ENCODE results near the gene DGUOK.
A peak's percentile ranks its signal among the peaks of the same experiment; 100 is the strongest.

DGUOK gene

DNA sequence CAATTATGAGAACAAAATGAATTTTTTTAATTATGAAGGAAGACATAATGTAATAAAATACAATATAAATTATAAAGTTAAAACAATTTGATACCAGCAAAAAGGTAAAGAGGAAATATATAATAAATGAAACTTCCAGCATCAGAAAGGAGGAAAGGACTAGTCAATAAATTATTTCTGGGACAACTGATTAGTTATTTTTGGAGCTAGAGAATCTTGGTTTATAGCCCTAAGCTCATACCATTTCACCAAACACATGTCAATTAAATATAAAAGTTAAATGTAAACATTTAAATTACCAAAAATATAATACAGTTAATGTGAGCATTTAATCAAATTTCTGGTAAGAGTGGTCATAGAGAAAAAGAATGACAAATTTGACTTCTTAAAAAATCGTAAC, 21.7 kb upstream of the DGUOK start:
- peaks cover 24% of the 10 kb centered on the region for H3K36me3 ChIP-seq (ENCODE audit: control insufficient read depth, insufficient read depth, low read length)
- H3K9ac ChIP-seq (ENCODE audit: low read length): no peak overlapping the region
- H3K4me1 ChIP-seq (ENCODE audit: control insufficient read depth, insufficient read depth, low read length): peaks cover 23% of the 10 kb centered on the region
- H3K27ac ChIP-seq (ENCODE audit: low read depth, low read length): no peak overlapping the region
- H3K27me3 ChIP-seq (ENCODE audit: control insufficient read depth, insufficient read depth, low read length): no peaks in the 10 kb centered on the region
- H3K4me3 ChIP-seq (ENCODE audit: low read length): no peak overlapping the region

DNA sequence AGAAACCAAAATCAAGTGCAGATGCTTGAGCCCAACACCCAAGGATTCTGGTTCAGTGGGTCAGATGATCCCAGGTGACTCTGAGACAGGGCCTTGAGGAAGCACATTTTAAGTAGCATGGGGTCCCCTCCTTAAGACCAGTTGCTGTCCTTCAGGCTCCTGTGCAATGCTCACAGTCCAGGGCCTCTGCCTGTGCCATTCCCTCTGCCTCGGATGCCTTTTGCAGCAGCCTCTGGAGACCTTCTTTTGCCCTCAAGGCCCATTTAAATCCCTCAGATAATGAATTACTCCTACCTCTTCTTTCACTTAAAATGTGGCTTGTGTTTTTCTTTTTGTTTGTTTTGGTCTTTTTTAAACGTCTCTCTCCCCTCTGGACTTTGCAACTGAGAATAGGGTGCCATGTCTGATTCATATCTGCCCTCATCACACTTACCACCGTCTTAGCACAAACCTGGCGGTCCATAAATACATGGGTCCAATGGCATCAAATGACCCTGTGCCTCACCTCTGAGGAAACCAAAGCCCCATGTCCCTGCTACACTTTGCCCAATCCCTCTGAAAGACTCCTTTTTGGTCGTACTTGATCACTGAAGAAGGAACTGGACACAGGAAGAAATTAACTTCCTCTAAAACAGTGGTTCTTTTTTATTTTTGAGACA, 19.7 kb upstream of the DGUOK start:
- peaks cover 23% of the 10 kb centered on the region for H3K36me3 ChIP-seq (ENCODE audit: control insufficient read depth, insufficient read depth, low read length)
- no peaks in the 10 kb centered on the region for H3K27me3 ChIP-seq (ENCODE audit: control insufficient read depth, insufficient read depth, low read length)
- H3K9ac ChIP-seq (ENCODE audit: low read length): no peak overlapping the region
- peaks cover 14% of the 10 kb centered on the region for H3K4me1 ChIP-seq (ENCODE audit: control insufficient read depth, insufficient read depth, low read length)
- H3K27ac ChIP-seq (ENCODE audit: low read depth, low read length): peak overlapping the region; percentile 62
- no peak overlapping the region for H3K4me3 ChIP-seq (ENCODE audit: low read length)

GRCh38 chr2:73907840-73908452, 18.7 kb upstream of the DGUOK start:
- no peak overlapping the region for H3K4me3 ChIP-seq (ENCODE audit: low read length)
- peak overlapping the region; percentile 62 for H3K27ac ChIP-seq (ENCODE audit: low read depth, low read length)
- peaks cover 8% of the 10 kb centered on the region for H3K4me1 ChIP-seq (ENCODE audit: control insufficient read depth, insufficient read depth, low read length)
- H3K36me3 ChIP-seq (ENCODE audit: control insufficient read depth, insufficient read depth, low read length): peaks cover 18% of the 10 kb centered on the region
- H3K9ac ChIP-seq (ENCODE audit: low read length): no peak overlapping the region
- no peaks in the 10 kb centered on the region for H3K27me3 ChIP-seq (ENCODE audit: control insufficient read depth, insufficient read depth, low read length)

GRCh38 chr2:73908689-73909652, 17.7 kb upstream of the DGUOK start:
- peak overlapping the region; percentile 62 for H3K27ac ChIP-seq (ENCODE audit: low read depth, low read length)
- H3K36me3 ChIP-seq (ENCODE audit: control insufficient read depth, insufficient read depth, low read length): peaks cover 26% of the 10 kb centered on the region
- no peak overlapping the region for H3K9ac ChIP-seq (ENCODE audit: low read length)
- peaks cover 8% of the 10 kb centered on the region for H3K4me1 ChIP-seq (ENCODE audit: control insufficient read depth, insufficient read depth, low read length)
- no peak overlapping the region for H3K4me3 ChIP-seq (ENCODE audit: low read length)
- no peaks in the 10 kb centered on the region for H3K27me3 ChIP-seq (ENCODE audit: control insufficient read depth, insufficient read depth, low read length)

DNA sequence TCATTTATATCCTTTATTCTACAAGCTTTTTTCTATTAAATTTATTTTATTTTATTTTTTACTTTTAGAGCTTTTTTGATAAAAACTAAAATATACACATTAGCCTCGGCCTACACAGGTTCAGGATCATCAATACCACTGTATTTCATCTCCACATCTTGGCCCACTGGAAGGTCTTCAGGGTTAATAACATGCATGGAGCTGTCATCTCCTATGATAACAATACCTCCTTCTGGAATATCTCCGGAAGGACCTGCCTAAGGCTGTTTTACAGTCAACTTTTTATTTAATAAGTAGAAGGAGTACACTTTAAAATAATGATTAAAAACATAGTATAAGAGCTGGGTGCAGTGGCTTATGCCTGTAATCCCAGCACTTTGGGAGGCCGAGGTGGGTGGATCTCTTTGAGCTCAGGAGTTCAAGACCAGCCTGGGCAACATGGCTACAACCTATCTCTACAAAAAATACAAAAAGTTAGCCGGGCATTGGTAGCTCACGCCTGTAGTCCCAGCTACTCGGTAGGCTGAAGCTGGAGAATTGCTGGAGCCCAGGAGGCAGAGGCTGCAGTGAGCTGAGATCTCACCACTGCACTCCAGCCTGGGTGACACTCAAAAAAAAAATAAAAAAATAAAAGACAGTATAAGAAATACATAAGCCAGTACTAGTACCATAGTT, 15.7 kb upstream of the DGUOK start:
- peak overlapping the region; percentile 61 for H3K27ac ChIP-seq (ENCODE audit: low read depth, low read length)
- peaks cover 8% of the 10 kb centered on the region for H3K4me1 ChIP-seq (ENCODE audit: control insufficient read depth, insufficient read depth, low read length)
- H3K9ac ChIP-seq (ENCODE audit: low read length): no peak overlapping the region
- no peaks in the 10 kb centered on the region for H3K27me3 ChIP-seq (ENCODE audit: control insufficient read depth, insufficient read depth, low read length)
- H3K4me3 ChIP-seq (ENCODE audit: low read length): no peak overlapping the region
- peaks cover 31% of the 10 kb centered on the region for H3K36me3 ChIP-seq (ENCODE audit: control insufficient read depth, insufficient read depth, low read length)

- no peak overlapping the region for H3K9ac ChIP-seq (ENCODE audit: low read length)
- H3K4me3 ChIP-seq (ENCODE audit: low read length): no peak overlapping the region
- peaks cover 8% of the 10 kb centered on the region for H3K4me1 ChIP-seq (ENCODE audit: control insufficient read depth, insufficient read depth, low read length)
- peak overlapping the region; percentile 61 for H3K27ac ChIP-seq (ENCODE audit: low read depth, low read length)
- no peaks in the 10 kb centered on the region for H3K27me3 ChIP-seq (ENCODE audit: control insufficient read depth, insufficient read depth, low read length)
- H3K36me3 ChIP-seq (ENCODE audit: control insufficient read depth, insufficient read depth, low read length): peaks cover 36% of the 10 kb centered on the region
Observed at GRCh38 chr2:73911548-73912208, 15.0 kb upstream of the DGUOK start.

DNA sequence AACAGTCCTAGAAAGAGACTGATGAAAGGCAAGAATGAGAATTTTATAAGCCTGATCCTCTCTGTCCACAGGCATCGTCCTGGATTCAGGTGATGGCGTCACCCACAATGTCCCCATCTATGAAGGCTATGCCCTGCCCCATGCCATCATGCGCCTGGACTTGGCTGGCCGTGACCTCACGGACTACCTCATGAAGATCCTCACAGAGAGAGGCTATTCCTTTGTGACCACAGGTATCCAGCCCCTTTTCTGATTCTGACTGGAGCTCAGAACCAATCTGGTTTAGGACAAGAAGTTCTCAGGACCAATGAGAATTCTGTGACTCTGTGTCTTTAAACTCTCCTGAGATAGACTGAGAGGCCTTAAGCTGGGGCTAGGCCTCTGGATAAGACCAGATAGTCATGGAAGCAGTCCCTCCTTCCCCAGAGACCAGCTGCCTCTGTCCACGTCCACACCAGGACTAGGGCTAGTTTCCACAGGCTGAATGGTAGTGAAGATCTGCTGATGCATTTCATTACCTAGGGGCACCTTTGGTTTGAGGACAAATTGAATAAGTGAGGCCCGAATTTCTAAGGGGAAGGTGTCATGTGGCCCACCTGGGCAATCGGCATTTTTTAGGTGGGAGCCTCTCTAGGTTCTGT, 13.1 kb upstream of the DGUOK start:
- peaks cover 40% of the 10 kb centered on the region for H3K36me3 ChIP-seq (ENCODE audit: control insufficient read depth, insufficient read depth, low read length)
- H3K4me3 ChIP-seq (ENCODE audit: low read length): no peak overlapping the region
- peak overlapping the region; percentile 76 for H3K27ac ChIP-seq (ENCODE audit: low read depth, low read length)
- no peak overlapping the region for H3K9ac ChIP-seq (ENCODE audit: low read length)
- no peaks in the 10 kb centered on the region for H3K27me3 ChIP-seq (ENCODE audit: control insufficient read depth, insufficient read depth, low read length)
- peaks cover 3% of the 10 kb centered on the region for H3K4me1 ChIP-seq (ENCODE audit: control insufficient read depth, insufficient read depth, low read length)

GRCh38 chr2:73914667-73915066, 12.0 kb upstream of the DGUOK start:
- no peaks in the 10 kb centered on the region for H3K4me1 ChIP-seq (ENCODE audit: control insufficient read depth, insufficient read depth, low read length)
- no peak overlapping the region for H3K9ac ChIP-seq (ENCODE audit: low read length)
- peaks cover 31% of the 10 kb centered on the region for H3K36me3 ChIP-seq (ENCODE audit: control insufficient read depth, insufficient read depth, low read length)
- H3K27me3 ChIP-seq (ENCODE audit: control insufficient read depth, insufficient read depth, low read length): no peaks in the 10 kb centered on the region
- H3K4me3 ChIP-seq (ENCODE audit: low read length): no peak overlapping the region
- peak overlapping the region; percentile 76 for H3K27ac ChIP-seq (ENCODE audit: low read depth, low read length)

GRCh38 chr2:73915437-73915993, 11.2 kb upstream of the DGUOK start:
- Histone ChIP-seq H3K4me1 (ENCODE audit: control insufficient read depth, insufficient read depth, low read length) (no peaks in the 10 kb centered on the region), H3K4me3 (ENCODE audit: low read length) (no peak overlapping the region), H3K27me3 (ENCODE audit: control insufficient read depth, insufficient read depth, low read length) (no peaks in the 10 kb centered on the region), H3K36me3 (ENCODE audit: control insufficient read depth, insufficient read depth, low read length) (peaks cover 31% of the 10 kb centered on the region), H3K27ac (ENCODE audit: low read depth, low read length) (peak overlapping the region; percentile 60), H3K9ac (ENCODE audit: low read length) (no peak overlapping the region)

DNA sequence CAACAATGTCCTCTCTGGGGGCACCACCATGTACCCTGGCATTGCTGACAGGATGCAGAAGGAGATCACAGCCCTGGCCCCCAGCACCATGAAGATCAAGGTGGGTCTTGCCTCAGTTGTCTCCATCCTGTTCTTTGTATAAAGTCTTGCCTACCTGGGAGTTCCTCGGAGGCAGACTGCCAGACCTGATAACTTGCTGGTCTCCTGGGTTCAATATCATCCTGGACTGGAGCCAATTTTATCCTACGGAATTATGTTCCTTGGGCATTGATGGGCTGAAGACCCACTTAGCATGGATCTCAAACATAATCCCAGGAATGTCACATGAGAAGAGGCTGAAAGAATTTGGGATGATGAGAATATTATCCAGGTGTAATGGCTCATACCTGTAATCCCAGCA, 10.0 kb upstream of the DGUOK start:
- no peaks in the 10 kb centered on the region for H3K27me3 ChIP-seq (ENCODE audit: control insufficient read depth, insufficient read depth, low read length)
- peaks cover 29% of the 10 kb centered on the region for H3K36me3 ChIP-seq (ENCODE audit: control insufficient read depth, insufficient read depth, low read length)
- H3K9ac ChIP-seq (ENCODE audit: low read length): no peak overlapping the region
- H3K4me3 ChIP-seq (ENCODE audit: low read length): no peak overlapping the region
- peak overlapping the region; percentile 60 for H3K27ac ChIP-seq (ENCODE audit: low read depth, low read length)
- H3K4me1 ChIP-seq (ENCODE audit: control insufficient read depth, insufficient read depth, low read length): no peaks in the 10 kb centered on the region

- Histone ChIP-seq H3K4me1 (ENCODE audit: control insufficient read depth, insufficient read depth, low read length) (no peaks in the 10 kb centered on the region), H3K27ac (ENCODE audit: low read depth, low read length) (peak overlapping the region; percentile 38), H3K4me3 (ENCODE audit: low read length) (no peak overlapping the region), H3K36me3 (ENCODE audit: control insufficient read depth, insufficient read depth, low read length) (peaks cover 25% of the 10 kb centered on the region), H3K9ac (ENCODE audit: low read length) (no peak overlapping the region), H3K27me3 (ENCODE audit: control insufficient read depth, insufficient read depth, low read length) (no peaks in the 10 kb centered on the region)
Observed at GRCh38 chr2:73917296-73917695, 9.4 kb upstream of the DGUOK start.

Data from rectal smooth muscle tissue (tissue), 1 donor.